ENCODE measurements around the gene STK32C.

- TF ChIP-seq CTCF (IDR thresholded peaks at IDR 0.05) = no peak
- no peak for TF ChIP-seq POLR2A (IDR thresholded peaks at IDR 0.05)
Measured at GRCh38 chr10:132242103-132242840, 65.5 kb downstream of the STK32C start.

Data from right lobe of liver (tissue), 4 donors.